ENCODE results near the gene TUBA3E. TPM values are rescaled to one million over a fixed set of nuclear protein-coding genes. Genes with fewer than 3 reads are reported as not detected.
"Not testable (repeated sequence)": the region's sequence is repeated elsewhere in the genome, so short reads cannot be mapped to it uniquely, and the experiment has no call there.

Gene TUBA3E
- total and polyA plus RNA-seq, 11 donors: 2.8 to 325 (median 69.5) TPM

DNA sequence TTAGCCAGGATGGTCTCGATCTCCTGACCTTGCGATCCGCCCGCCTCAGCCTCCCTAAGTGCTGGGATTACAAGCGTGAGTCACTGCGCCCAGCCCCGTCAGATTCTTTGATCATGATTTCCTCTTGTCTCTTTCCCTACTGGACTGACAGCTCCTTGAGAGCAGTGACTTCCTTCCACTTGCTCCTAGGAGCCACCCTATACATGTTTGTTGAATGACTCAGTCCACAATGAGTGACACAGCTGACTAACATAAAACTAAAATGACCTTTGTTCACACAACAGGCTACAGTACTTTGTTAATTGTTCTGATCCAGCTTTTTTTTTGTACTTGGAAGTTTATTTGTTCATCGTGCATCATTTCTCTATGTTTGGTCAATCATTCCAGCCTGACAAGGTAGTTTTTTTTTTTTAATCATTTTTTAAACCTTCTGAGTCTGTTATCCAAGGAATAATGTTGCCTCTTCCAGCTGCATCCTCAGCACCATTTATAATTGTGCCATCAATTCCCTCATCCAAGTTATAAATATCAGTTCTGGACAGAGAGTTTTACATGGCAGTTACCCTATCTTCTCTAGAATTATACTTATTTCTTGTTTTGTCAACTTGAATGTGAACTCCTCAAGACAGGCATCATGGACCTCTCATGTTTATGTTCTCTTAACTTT, 42.9 kb upstream of the TUBA3E start:
- ATAC-seq (peak in 1 of 4 donors; percentile 24), DNase-seq (no peak)
- intact Hi-C loops (cut with DNase I): no loop called here
- TF ChIP-seq POLR2A (IDR thresholded peaks at IDR 0.05): no peak
- TF ChIP-seq, protein P1, sequence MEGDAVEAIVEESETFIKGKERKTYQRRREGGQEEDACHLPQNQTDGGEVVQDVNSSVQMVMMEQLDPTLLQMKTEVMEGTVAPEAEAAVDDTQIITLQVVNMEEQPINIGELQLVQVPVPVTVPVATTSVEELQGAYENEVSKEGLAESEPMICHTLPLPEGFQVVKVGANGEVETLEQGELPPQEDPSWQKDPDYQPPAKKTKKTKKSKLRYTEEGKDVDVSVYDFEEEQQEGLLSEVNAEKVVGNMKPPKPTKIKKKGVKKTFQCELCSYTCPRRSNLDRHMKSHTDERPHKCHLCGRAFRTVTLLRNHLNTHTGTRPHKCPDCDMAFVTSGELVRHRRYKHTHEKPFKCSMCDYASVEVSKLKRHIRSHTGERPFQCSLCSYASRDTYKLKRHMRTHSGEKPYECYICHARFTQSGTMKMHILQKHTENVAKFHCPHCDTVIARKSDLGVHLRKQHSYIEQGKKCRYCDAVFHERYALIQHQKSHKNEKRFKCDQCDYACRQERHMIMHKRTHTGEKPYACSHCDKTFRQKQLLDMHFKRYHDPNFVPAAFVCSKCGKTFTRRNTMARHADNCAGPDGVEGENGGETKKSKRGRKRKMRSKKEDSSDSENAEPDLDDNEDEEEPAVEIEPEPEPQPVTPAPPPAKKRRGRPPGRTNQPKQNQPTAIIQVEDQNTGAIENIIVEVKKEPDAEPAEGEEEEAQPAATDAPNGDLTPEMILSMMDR (IDR thresholded peaks at IDR 0.05): no peak
- peaks cover 0 to 5% (median 0%) of the 10 kb centered on the region in 9 donors for H3K27me3 ChIP-seq
- H3K4me3 ChIP-seq: no peak overlapping the region
- H3K27ac ChIP-seq: no peak overlapping the region
- H3K36me3 ChIP-seq: no peaks in the 10 kb centered on the region
- no peaks in the 10 kb centered on the region for H3K4me1 ChIP-seq
- no peaks in the 10 kb centered on the region for H3K9me3 ChIP-seq
- 68 to 84% (median 74%) methylated on average over 8 of the region's 8 CpGs for WGBS, 4 donors

DNA sequence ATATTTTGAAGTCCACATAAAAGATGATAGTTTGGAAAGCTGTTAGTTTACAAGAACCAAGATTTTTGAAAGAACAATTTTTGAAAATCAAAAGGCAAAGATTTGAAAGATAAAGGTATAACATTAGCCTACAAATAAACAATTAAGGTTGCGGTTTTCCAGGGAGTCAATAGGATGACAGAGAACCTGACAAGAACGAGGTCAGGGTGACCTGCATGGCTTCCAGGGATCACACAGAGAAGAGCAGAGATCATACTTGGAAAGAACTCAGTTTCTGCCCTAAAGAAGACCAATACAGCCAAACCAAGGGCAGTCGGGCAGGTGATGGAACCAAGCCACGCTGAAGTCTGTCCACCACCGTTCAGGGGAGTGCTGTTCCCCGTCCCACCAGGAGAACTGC, 41.3 kb upstream of the TUBA3E start:
- H3K36me3 ChIP-seq; H3K27me3 ChIP-seq; intact Hi-C loops (cut with DNase I); H3K27ac ChIP-seq; H3K9me3 ChIP-seq; H3K4me3 ChIP-seq; DNase-seq; ATAC-seq; H3K4me1 ChIP-seq: not testable (repeated sequence)
- WGBS, 4 donors: 70 to 83% (median 74%) methylated on average over 6 of the region's 6 CpGs

DNA sequence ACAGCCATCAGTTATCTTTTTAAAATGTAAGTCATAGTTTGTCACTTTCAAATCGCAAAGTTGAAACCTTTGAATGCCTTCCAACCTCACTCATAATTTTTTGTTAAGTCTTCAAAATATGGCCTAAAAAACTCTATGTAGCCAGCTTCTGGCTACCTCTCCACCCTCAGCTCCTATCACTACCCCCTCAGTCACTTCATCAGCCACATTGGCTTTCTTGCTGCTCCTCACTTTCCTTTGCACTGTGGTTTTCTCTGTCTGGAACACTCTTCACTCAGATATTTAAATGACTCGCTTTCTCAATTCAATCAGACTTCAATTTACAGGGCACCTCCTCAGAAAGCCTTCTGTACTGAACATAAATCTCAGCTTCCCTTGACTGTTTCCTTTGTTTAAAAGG, 34.8 kb upstream of the TUBA3E start:
- H3K4me3 ChIP-seq; H3K36me3 ChIP-seq; intact Hi-C loops (cut with DNase I); H3K27ac ChIP-seq; DNase-seq; H3K9me3 ChIP-seq; H3K27me3 ChIP-seq; ATAC-seq; H3K4me1 ChIP-seq: not testable (repeated sequence)
- WGBS, 4 donors: 83 to 93% (median 87%) methylated on average over 2 of the region's 2 CpGs

DNA sequence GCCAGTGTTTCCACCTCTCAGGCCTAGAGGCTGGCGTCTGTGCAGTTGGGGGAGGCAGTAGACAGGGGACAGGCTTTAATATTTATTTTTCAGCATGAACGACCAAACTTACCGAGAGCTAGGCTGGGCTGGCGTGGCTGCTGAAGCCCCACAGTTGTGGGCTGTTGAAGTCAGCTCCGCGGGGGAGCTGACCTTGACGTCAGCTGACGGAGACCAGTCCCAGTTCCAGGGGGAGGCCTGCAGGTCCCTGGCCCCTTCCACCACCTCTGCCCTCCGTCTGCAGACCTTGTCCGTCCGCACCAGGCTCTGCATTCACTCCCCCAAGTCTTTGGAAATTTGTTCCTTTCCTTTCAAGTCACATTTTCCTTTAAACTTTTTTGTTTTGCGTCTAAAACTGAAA, 33.4 kb upstream of the TUBA3E start:
- H3K4me1 ChIP-seq: no peaks in the 10 kb centered on the region
- TF ChIP-seq, protein P1 (IDR thresholded peaks at IDR 0.05): no peak
- no peak for TF ChIP-seq POLR2A (IDR thresholded peaks at IDR 0.05)
- H3K27ac ChIP-seq: no peak overlapping the region
- intact Hi-C loops (cut with DNase I): no loop called here
- no peak for DNase-seq
- 64 to 83% (median 77%) methylated on average over 11 to 12 of the region's 12 CpGs for WGBS, 4 donors
- ATAC-seq: no peak
- H3K4me3 ChIP-seq: no peak overlapping the region
- peaks cover 0 to 6% (median 0%) of the 10 kb centered on the region in 9 donors for H3K27me3 ChIP-seq
- no peaks in the 10 kb centered on the region for H3K36me3 ChIP-seq
- no peaks in the 10 kb centered on the region for H3K9me3 ChIP-seq

DNA sequence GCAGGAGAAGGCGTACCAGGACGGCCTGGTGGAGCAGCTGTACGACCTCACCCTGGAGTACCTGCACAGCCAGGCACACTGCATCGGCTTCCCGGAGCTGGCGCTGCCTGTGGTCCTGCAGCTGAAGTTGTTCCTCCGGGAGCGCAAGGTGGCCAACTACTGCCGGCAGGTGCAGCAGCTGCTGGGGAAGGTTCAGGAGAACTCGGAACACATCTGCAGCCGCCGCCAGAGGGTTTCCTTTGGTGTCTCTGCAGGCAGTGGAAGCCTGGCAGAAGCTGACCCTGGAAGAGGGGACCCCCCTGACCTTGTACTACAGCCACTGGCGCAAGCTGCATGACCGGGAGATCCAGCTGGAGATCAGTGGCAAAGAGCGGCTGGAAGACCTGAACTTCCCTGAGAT, 32.7 kb upstream of the TUBA3E start:
- DNase-seq; intact Hi-C loops (cut with DNase I); H3K4me3 ChIP-seq; H3K27me3 ChIP-seq; H3K9me3 ChIP-seq; H3K27ac ChIP-seq; H3K36me3 ChIP-seq; H3K4me1 ChIP-seq; ATAC-seq: not testable (repeated sequence)
- 87 to 92% (median 90%) methylated on average over 8 to 15 of the region's 15 CpGs for WGBS, 4 donors

DNA sequence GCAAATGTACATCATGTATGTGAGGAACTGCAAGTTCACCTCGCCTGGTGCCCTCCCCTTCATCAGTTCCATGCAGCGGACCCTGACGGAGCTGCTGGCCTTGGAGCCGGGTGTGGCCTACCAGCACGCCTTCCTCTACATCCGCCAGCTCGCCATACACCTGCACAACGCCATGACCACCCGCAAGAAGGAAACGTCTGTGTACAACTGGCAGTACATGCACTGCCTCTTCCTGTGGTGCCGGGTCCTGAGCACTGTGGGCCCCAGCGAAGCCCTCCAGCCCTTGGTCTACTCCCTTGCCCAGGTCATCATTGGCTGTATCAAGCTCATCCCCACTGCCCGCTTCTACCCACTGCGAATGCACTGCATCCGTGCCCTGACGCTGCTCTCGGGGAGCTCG, 32.1 kb upstream of the TUBA3E start:
- DNase-seq; ATAC-seq; H3K4me1 ChIP-seq; H3K27ac ChIP-seq; H3K9me3 ChIP-seq; H3K4me3 ChIP-seq; H3K27me3 ChIP-seq; H3K36me3 ChIP-seq; intact Hi-C loops (cut with DNase I): not testable (repeated sequence)
- WGBS, 4 donors: 92 to 95% (median 94%) methylated on average over 10 to 18 of the region's 18 CpGs

DNA sequence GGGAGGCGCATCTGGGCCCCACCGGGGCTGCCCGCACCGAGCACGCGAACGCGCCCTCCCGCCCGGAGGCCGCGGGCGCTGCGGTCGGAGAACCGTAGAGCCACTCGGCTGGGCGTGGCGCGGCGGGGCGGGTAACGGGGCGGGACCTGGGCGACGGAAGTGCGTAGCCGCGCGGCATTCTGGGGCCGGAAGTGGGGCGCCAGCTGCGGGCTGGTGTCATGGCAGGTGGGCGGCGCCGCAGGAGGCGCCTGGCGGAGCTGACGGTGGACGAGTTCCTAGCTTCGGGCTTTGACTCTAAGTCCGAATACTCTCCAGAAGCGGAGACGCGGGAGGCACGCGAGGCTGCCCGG, 30.9 kb upstream of the TUBA3E start:
- H3K36me3 ChIP-seq; H3K4me1 ChIP-seq; H3K9me3 ChIP-seq; intact Hi-C loops (cut with DNase I); H3K27me3 ChIP-seq: not testable (repeated sequence)
- peak overlapping the region in 10 of 12 donors; percentile 19 to 50 (median 34) for H3K4me3 ChIP-seq
- DNase-seq: peak; percentile 33 to 79 (median 50)
- ATAC-seq: peak; percentile 85 to 94 (median 92)
- 38 to 68% (median 40%) methylated on average over 5 to 48 of the region's 48 CpGs for WGBS, 4 donors
- H3K27ac ChIP-seq: peak overlapping the region in 1 of 12 donors; percentile 22

DNA sequence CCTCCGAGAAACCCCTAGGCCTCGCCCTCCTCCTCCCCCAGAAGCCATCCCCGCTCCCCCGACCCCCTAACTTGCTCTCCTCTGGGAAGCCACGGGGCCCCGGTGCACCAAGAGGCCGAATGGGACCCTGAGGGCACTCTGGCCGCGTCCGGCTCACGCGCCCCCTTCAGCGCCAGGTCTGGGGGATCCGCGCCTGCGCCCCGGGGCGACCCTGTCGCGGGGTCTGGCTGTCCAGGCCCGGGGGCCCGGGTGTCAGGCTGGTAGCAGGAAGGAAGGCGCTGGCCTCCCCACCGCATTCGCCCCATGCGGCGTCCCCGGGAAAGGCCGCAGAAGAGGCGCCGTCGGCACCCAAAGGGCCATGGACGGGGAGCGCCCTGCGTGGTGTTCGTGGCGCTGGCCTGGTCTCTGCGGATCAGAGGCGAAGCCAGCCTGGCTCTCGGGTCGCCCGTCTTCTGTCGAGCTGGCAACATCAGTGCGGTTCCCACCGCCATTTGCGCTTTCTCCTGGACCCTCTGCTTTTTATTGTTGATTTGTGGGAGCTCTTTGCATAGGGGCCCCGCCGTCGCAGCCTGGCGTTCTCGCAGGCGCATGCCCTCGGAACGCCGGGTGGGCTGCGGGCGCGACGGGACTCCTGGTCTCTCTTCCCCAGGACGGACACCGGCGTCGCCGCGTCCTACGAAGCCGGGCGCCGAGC, 30.4 kb upstream of the TUBA3E start:
- H3K4me1 ChIP-seq; intact Hi-C loops (cut with DNase I); DNase-seq; H3K9me3 ChIP-seq; H3K36me3 ChIP-seq; H3K27me3 ChIP-seq; ATAC-seq: not testable (repeated sequence)
- Histone ChIP-seq H3K27ac (peak overlapping the region in 1 of 12 donors; percentile 22), H3K4me3 (peak overlapping the region in 6 of 12 donors; percentile 28 to 50 (median 39))
- 75 to 86% (median 84%) methylated on average over 47 to 69 of the region's 69 CpGs for WGBS, 4 donors

DNA sequence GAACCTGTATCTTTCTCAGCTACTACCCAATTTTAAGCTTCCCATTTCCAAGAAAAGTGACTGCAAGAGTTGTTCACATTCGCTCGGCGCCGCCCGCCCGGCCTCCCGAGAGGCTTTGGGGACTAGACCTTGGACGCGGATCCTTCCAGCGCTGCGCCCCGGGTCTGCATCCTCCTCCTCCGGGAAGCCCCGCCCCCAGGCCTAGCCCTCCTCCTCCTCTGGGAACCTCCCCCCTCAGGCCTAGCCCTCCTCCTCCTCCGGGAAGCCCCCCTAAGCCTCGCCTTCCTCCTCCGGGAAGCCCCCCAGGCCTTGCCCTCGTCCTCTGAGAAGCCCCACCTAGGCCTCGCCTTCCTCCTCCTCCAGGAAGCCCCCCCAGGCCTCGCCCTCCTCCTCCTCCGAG, 29.8 kb upstream of the TUBA3E start:
- H3K4me3 ChIP-seq; H3K4me1 ChIP-seq; H3K27ac ChIP-seq; intact Hi-C loops (cut with DNase I); DNase-seq; ATAC-seq; H3K27me3 ChIP-seq; H3K36me3 ChIP-seq; H3K9me3 ChIP-seq: not testable (repeated sequence)
- 87 to 94% (median 91%) methylated on average over 20 to 21 of the region's 21 CpGs for WGBS, 4 donors
